Liver (tissue), 9 donors: ENCODE measurements around the gene SC5D. TPM values are rescaled to one million over a fixed set of nuclear protein-coding genes. Genes with fewer than 3 reads are reported as not detected.

ENCODE experiments used
- DNase-seq: peaks from one replicate; pipeline ENCODE4 v3.0.0-alpha.2; 2017; ENCODE audit warnings: low spot score
- H3K27ac ChIP-seq, 2 donors: one replicate each; pipeline ENCODE4 v1.7.0; 2013; ENCODE audit warnings: inconsistent platforms in 2 of 2, low read length in 2 of 2, control low read depth in 1 of 2, low read depth in 1 of 2, mild to moderate bottlenecking in 1 of 2
- H3K27me3 ChIP-seq, 4 donors: one replicate each; pipeline versions ENCODE4 v1.6.1 to v1.7.0; 2013; ENCODE audit warnings: low read length in 3 of 4, inconsistent platforms in 1 of 4, mild to moderate bottlenecking in 1 of 4, moderate library complexity in 1 of 4; ENCODE audit not compliant: control insufficient read depth in 4 of 4, insufficient read depth in 4 of 4
- H3K36me3 ChIP-seq, 4 donors: one replicate each; pipeline versions ENCODE4 v1.6.1 to v1.7.0; 2013; ENCODE audit warnings: low read length in 3 of 4, mild to moderate bottlenecking in 3 of 4, low read depth in 1 of 4, moderate library complexity in 1 of 4; ENCODE audit not compliant: control insufficient read depth in 4 of 4, insufficient read depth in 3 of 4
- H3K4me1 ChIP-seq, 4 donors: one replicate each; pipeline versions ENCODE4 v1.6.1 to v1.7.0; 2013; ENCODE audit warnings: low read length in 3 of 4, mild to moderate bottlenecking in 3 of 4, moderate library complexity in 1 of 4; ENCODE audit not compliant: control insufficient read depth in 4 of 4, insufficient read depth in 4 of 4
- H3K4me3 ChIP-seq, 3 donors: one replicate each; pipeline versions ENCODE4 v1.6.1 to v1.7.0; 2013; ENCODE audit warnings: low read length in 3 of 3, control low read depth in 1 of 3, low read depth in 1 of 3, mild to moderate bottlenecking in 1 of 3
- H3K9ac ChIP-seq, 2 donors: one replicate each; pipeline ENCODE4 v1.7.0; 2013; ENCODE audit warnings: low read length in 2 of 2, mild to moderate bottlenecking in 2 of 2, moderate library complexity in 2 of 2, control low read depth in 1 of 2, low read depth in 1 of 2
- H3K9me3 ChIP-seq, 4 donors: one replicate each; pipeline versions ENCODE4 v1.6.1 to v1.7.0; 2013; ENCODE audit warnings: low read length in 3 of 4; ENCODE audit not compliant: control insufficient read depth in 4 of 4
- CTCF ChIP-seq: fragments of 150-350 bp; IDR thresholded peaks from 2 replicates; pipeline ENCODE4 v1.5.1; 2017; ENCODE audit warnings: improper control_type of control experiment, low read depth, low read length; ENCODE audit not compliant: missing input control
- EGR1 ChIP-seq, 2 donors: IDR thresholded peaks; 2 replicates each; pipeline ENCODE4 v1.6.1; 2016 to 2018; ENCODE audit warnings: antibody characterized with exemption in 2 of 2, low read depth in 2 of 2
- FOXA1 ChIP-seq: IDR thresholded peaks from 2 replicates; pipeline ENCODE4 v1.6.1; 2016; ENCODE audit warnings: antibody characterized with exemption
- FOXA2 ChIP-seq: IDR thresholded peaks from 2 replicates; pipeline ENCODE4 v1.6.1; 2016; ENCODE audit warnings: antibody characterized with exemption
- GABPA ChIP-seq, 2 donors: IDR thresholded peaks in 1 of 2; conservative IDR thresholded peaks in 1 of 2; 2 replicates each; pipeline ENCODE4 v1.6.1; 2016; ENCODE audit warnings: antibody characterized with exemption in 2 of 2, mild to moderate bottlenecking in 1 of 2, moderate library complexity in 1 of 2
- HNF4A ChIP-seq, 2 donors: conservative IDR thresholded peaks; 2 replicates each; pipeline ENCODE4 v1.6.1; 2016; ENCODE audit warnings: antibody characterized with exemption in 2 of 2, mild to moderate bottlenecking in 2 of 2
- HNF4G ChIP-seq: IDR thresholded peaks from 2 replicates; pipeline ENCODE4 v1.6.1; 2016; ENCODE audit warnings: antibody characterized with exemption
- JUND ChIP-seq, 2 donors: IDR thresholded peaks; 2 replicates each; pipeline ENCODE4 v1.6.1; 2016; ENCODE audit warnings: antibody characterized with exemption in 2 of 2
- MAX ChIP-seq: IDR thresholded peaks from 2 replicates; pipeline ENCODE4 v1.6.1; 2016; ENCODE audit warnings: antibody characterized with exemption
- NR2F2 ChIP-seq: IDR thresholded peaks from 2 replicates; pipeline ENCODE4 v1.6.1; 2016; ENCODE audit warnings: antibody characterized with exemption
- RAD21 ChIP-seq, 2 donors: IDR thresholded peaks; 2 replicates each; pipeline ENCODE4 v1.6.1; 2016; ENCODE audit warnings: antibody characterized with exemption in 2 of 2, mild to moderate bottlenecking in 2 of 2
- RXRA ChIP-seq, 2 donors: IDR thresholded peaks; 2 replicates each; pipeline ENCODE4 v1.6.1; 2017 to 2018; ENCODE audit warnings: antibody characterized with exemption in 2 of 2, mild to moderate bottlenecking in 1 of 2
- SP1 ChIP-seq: IDR thresholded peaks from 2 replicates; pipeline ENCODE4 v1.6.1; 2018; ENCODE audit warnings: antibody characterized with exemption, mild to moderate bottlenecking
- YY1 ChIP-seq: IDR thresholded peaks from 2 replicates; pipeline ENCODE4 v1.6.1; 2016; ENCODE audit warnings: antibody characterized with exemption, mild to moderate bottlenecking
- ZBTB33 ChIP-seq: IDR thresholded peaks from 2 replicates; pipeline ENCODE4 v1.6.1; 2016; ENCODE audit warnings: antibody characterized with exemption
- WGBS: extraction: QIAGEN DNeasy Blood & Tissue Kit; methylation state at CpG from one replicate; pipeline ENCODE4 v1.1.7; 2013; 5-methylcytosine and 5-hydroxymethylcytosine counted together
- polyA plus RNA-seq, 2 donors: library from polyadenylated mRNA; stranded (reverse) in 1 of 2; unstranded in 1 of 2; fragments of 200-250 nt in 1 of 2; fragments of >200 nt in 1 of 2; fragmentation: Nextera tagmentation in 1 of 2; extraction: Ambion mirVana in 1 of 2; gene quantifications; one replicate each; pipeline versions ENCODE4 v1.2.1 to v1.2.3, GENCODE V29; 2013 to 2015
- total RNA-seq, 2 donors: library from RNA; depleted of rRNA; stranded (reverse); fragments of >200 nt; gene quantifications; one replicate each; pipeline ENCODE4 v1.2.3, GENCODE V29; 2014
- TF ChIP-seq, protein P1 (sequence below): IDR thresholded peaks from 2 replicates; pipeline ENCODE4 v1.6.1; 2016; ENCODE audit warnings: antibody characterized with exemption, mild to moderate bottlenecking
- TF ChIP-seq, protein P2 (sequence below): IDR thresholded peaks from 2 replicates; pipeline ENCODE4 v1.6.1; 2016; ENCODE audit warnings: antibody characterized with exemption
- donor health status: healthy.
- donor health status: healthy.
- donor health status: healthy.
- donor health status: healthy.
- donor health status: healthy.

The SC5D gene
- total and polyA plus RNA-seq, 4 donors, result 80.1 to 282 (median 153) TPM

GRCh38 chr11:121328967-121329679, 36.6 kb downstream of the SC5D start:
- WGBS, result 66% methylated on average over 4 of the region's 4 CpGs
- peaks cover 0 to 8% (median 0%) of the 10 kb centered on the region in 4 donors for H3K4me1 ChIP-seq
- TF ChIP-seq GABPA (IDR thresholded peaks at IDR 0.05 in 1 of 2, conservative IDR thresholded peaks at IDR 0.05 in 1 of 2), result no peak
- TF ChIP-seq EGR1 (IDR thresholded peaks at IDR 0.05; ENCODE audit: low read depth in 2 of 2), result no peak
- TF ChIP-seq NR2F2, result no peak
- TF ChIP-seq, protein P1, sequence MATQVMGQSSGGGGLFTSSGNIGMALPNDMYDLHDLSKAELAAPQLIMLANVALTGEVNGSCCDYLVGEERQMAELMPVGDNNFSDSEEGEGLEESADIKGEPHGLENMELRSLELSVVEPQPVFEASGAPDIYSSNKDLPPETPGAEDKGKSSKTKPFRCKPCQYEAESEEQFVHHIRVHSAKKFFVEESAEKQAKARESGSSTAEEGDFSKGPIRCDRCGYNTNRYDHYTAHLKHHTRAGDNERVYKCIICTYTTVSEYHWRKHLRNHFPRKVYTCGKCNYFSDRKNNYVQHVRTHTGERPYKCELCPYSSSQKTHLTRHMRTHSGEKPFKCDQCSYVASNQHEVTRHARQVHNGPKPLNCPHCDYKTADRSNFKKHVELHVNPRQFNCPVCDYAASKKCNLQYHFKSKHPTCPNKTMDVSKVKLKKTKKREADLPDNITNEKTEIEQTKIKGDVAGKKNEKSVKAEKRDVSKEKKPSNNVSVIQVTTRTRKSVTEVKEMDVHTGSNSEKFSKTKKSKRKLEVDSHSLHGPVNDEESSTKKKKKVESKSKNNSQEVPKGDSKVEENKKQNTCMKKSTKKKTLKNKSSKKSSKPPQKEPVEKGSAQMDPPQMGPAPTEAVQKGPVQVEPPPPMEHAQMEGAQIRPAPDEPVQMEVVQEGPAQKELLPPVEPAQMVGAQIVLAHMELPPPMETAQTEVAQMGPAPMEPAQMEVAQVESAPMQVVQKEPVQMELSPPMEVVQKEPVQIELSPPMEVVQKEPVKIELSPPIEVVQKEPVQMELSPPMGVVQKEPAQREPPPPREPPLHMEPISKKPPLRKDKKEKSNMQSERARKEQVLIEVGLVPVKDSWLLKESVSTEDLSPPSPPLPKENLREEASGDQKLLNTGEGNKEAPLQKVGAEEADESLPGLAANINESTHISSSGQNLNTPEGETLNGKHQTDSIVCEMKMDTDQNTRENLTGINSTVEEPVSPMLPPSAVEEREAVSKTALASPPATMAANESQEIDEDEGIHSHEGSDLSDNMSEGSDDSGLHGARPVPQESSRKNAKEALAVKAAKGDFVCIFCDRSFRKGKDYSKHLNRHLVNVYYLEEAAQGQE, result no peak
- no peak for TF ChIP-seq RAD21 (IDR thresholded peaks at IDR 0.05)
- no peak for TF ChIP-seq YY1
- no peak for TF ChIP-seq RXRA (IDR thresholded peaks at IDR 0.05)
- no peak for TF ChIP-seq SP1
- no peak for TF ChIP-seq HNF4A (conservative IDR thresholded peaks at IDR 0.05)
- no peak for TF ChIP-seq HNF4G
- no peak for TF ChIP-seq CTCF
- TF ChIP-seq, protein P2, sequence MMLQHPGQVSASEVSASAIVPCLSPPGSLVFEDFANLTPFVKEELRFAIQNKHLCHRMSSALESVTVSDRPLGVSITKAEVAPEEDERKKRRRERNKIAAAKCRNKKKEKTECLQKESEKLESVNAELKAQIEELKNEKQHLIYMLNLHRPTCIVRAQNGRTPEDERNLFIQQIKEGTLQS, result no peak
- TF ChIP-seq FOXA1, result no peak
- no peak for TF ChIP-seq JUND (IDR thresholded peaks at IDR 0.05)
- DNase-seq, result no peak
- no peaks in the 10 kb centered on the region for H3K27me3 ChIP-seq
- no peak overlapping the region for H3K9ac ChIP-seq
- H3K36me3 ChIP-seq, result no peaks in the 10 kb centered on the region
- no peak overlapping the region for H3K27ac ChIP-seq
- H3K9me3 ChIP-seq, result no peaks in the 10 kb centered on the region
- H3K4me3 ChIP-seq, result no peak overlapping the region

GRCh38 chr11:121329781-121330395, 37.3 kb downstream of the SC5D start:
- H3K27me3 ChIP-seq, result no peaks in the 10 kb centered on the region
- WGBS, result 78% methylated on average over 3 of the region's 3 CpGs
- H3K9ac ChIP-seq, result no peak overlapping the region
- H3K27ac ChIP-seq, result no peak overlapping the region
- DNase-seq, result no peak
- H3K36me3 ChIP-seq, result no peaks in the 10 kb centered on the region
- peaks cover 0 to 8% (median 0%) of the 10 kb centered on the region in 4 donors for H3K4me1 ChIP-seq
- no peaks in the 10 kb centered on the region for H3K9me3 ChIP-seq
- H3K4me3 ChIP-seq, result no peak overlapping the region
- no peak for TF ChIP-seq GABPA (IDR thresholded peaks at IDR 0.05 in 1 of 2, conservative IDR thresholded peaks at IDR 0.05 in 1 of 2)
- TF ChIP-seq RAD21 (IDR thresholded peaks at IDR 0.05), result peak in 1 of 2 donors; percentile 19
- TF ChIP-seq SP1, result peak; percentile 14
- peak; percentile 74 to 82 for TF ChIP-seq HNF4A (conservative IDR thresholded peaks at IDR 0.05)
- TF ChIP-seq ZBTB33, result no peak
- TF ChIP-seq RXRA (IDR thresholded peaks at IDR 0.05), result peak in 1 of 2 donors; percentile 12
- TF ChIP-seq EGR1 (IDR thresholded peaks at IDR 0.05; ENCODE audit: low read depth in 2 of 2), result no peak
- TF ChIP-seq FOXA2, result no peak
- no peak for TF ChIP-seq MAX
- TF ChIP-seq CTCF, result no peak
